DND-41 (cell line): ENCODE measurements around the gene ABCC4.

ENCODE experiments used
- ATAC-seq: fragments of 200-7000 bp; cut with Tn5 transposase; 3 replicates; pipeline ENCODE4 v1.9.1; 2021; ENCODE audit warnings: low read depth; ENCODE audit not compliant: insufficient read depth
- DNase-seq: peaks from one replicate; pipeline ENCODE4 v3.0.0-alpha.2; 2020
- H2AFZ ChIP-seq: 2 replicates; pipeline ENCODE4 v1.6.0; 2012; ENCODE audit warnings: low read depth, low read length
- H3K27ac ChIP-seq: 2 replicates; pipeline ENCODE4 v1.5.1; 2012; ENCODE audit warnings: low read length, inconsistent platforms
- H3K27me3 ChIP-seq: fragments of 200-600 bp; sonication (generic); 2 replicates; pipeline ENCODE4 v1.6.0; 2012; ENCODE audit warnings: low read length, mild to moderate bottlenecking, inconsistent platforms; ENCODE audit not compliant: insufficient read depth, poor library complexity
- H3K36me3 ChIP-seq: 2 replicates; pipeline ENCODE4 v1.5.1; 2012; ENCODE audit warnings: low read length, inconsistent platforms; ENCODE audit not compliant: insufficient read depth
- H3K4me1 ChIP-seq: 2 replicates; pipeline ENCODE4 v1.5.1; 2012; ENCODE audit warnings: mild to moderate bottlenecking, low read length; ENCODE audit not compliant: insufficient read depth
- H3K4me2 ChIP-seq: 2 replicates; pipeline ENCODE4 v1.6.0; 2012; ENCODE audit warnings: mild to moderate bottlenecking, moderate library complexity, low read length, inconsistent platforms; ENCODE audit not compliant: insufficient read depth
- H3K4me3 ChIP-seq, 2 experiments: fragments of 200-600 bp in 1 of 2; shearing (Covaris generic) in 1 of 2; 2 replicates each; pipeline ENCODE4 v1.5.1; 2012 to 2016; ENCODE audit warnings: inconsistent platforms in 2 of 2, low read length in 2 of 2, mild to moderate bottlenecking in 2 of 2, low read depth in 1 of 2, moderate library complexity in 1 of 2
- H3K79me2 ChIP-seq: 2 replicates; pipeline ENCODE4 v1.6.0; 2012; ENCODE audit warnings: low read length, inconsistent platforms; ENCODE audit not compliant: insufficient read depth
- H3K9ac ChIP-seq: 2 replicates; pipeline ENCODE4 v1.6.0; 2012; ENCODE audit warnings: low read depth, mild to moderate bottlenecking, inconsistent platforms, low read length, moderate library complexity
- H3K9me3 ChIP-seq: 2 replicates; pipeline ENCODE4 v1.5.1; 2012; ENCODE audit warnings: low read length, moderate library complexity, mild to moderate bottlenecking, inconsistent platforms; ENCODE audit not compliant: insufficient read depth, severe bottlenecking
- H4K20me1 ChIP-seq: 2 replicates; pipeline ENCODE4 v1.6.0; 2012; ENCODE audit warnings: low read length; ENCODE audit not compliant: insufficient read depth
- EZH2 ChIP-seq: IDR thresholded peaks from 3 replicates; pipeline ENCODE4 v1.6.1; 2012; ENCODE audit warnings: borderline replicate concordance, low read depth, mild to moderate bottlenecking, moderate library complexity, low read length, inconsistent platforms; ENCODE audit not compliant: severe bottlenecking
- TF ChIP-seq, protein P1 (sequence below): IDR thresholded peaks from 2 replicates; pipeline ENCODE4 v1.5.1; 2012; ENCODE audit warnings: borderline replicate concordance, low read length, moderate library complexity, mild to moderate bottlenecking; ENCODE audit not compliant: poor library complexity, severe bottlenecking; ENCODE audit errors: extremely low read depth

The ABCC4 gene

DNA sequence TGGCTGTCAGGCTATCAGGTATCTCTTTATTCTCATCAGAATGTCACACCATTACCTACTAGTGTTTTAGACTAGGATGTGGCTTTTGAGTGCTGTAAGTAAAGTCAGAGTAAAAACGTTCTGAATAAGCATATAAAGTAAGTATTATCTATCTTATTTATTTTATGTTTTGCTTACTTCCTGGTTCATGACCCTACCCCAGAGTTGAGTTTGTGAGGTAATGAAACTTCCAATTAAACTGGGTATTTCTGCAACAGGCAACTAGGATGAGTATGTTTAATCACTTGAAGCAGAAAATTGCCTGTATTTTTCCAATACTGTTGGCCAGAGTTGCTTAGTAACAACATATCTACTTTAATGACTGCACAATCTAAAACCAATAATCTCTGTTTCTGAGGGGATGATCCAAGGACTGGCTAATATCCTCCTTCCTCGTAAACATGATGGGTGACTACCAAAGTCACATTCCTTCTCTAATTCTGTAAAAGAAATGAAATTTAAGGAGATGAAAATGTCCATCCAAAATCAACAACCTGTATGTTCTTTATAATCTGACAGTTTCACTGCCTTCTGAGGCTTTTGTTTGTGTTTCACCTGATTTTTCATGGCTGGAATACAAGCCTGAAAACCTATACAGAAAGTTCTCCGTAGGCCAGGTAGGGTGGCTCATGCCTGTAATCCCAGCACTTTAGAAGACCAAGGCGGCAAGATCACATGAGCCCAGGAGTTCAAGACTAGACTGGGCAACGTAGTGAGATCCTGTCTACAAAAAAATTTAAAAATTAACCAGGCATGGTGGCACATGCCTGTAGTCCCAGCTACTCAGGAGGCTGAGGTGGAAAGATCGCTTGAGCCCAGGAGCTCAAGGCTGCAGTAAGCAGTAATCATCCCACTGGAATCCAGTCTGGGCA, 83.1 kb downstream of the ABCC4 start:
- H3K36me3 ChIP-seq = no peaks in the 10 kb centered on the region
- no peak overlapping the region for H3K27ac ChIP-seq
- no peaks in the 10 kb centered on the region for H3K79me2 ChIP-seq
- no peaks in the 10 kb centered on the region for H4K20me1 ChIP-seq
- H3K9ac ChIP-seq = no peak overlapping the region
- DNase-seq (no peak), ATAC-seq (no peak)
- H3K27me3 ChIP-seq = no peaks in the 10 kb centered on the region
- H3K4me3 ChIP-seq = no peak overlapping the region
- no peaks in the 10 kb centered on the region for H3K4me1 ChIP-seq
- H3K9me3 ChIP-seq = no peaks in the 10 kb centered on the region
- TF ChIP-seq, protein P1, sequence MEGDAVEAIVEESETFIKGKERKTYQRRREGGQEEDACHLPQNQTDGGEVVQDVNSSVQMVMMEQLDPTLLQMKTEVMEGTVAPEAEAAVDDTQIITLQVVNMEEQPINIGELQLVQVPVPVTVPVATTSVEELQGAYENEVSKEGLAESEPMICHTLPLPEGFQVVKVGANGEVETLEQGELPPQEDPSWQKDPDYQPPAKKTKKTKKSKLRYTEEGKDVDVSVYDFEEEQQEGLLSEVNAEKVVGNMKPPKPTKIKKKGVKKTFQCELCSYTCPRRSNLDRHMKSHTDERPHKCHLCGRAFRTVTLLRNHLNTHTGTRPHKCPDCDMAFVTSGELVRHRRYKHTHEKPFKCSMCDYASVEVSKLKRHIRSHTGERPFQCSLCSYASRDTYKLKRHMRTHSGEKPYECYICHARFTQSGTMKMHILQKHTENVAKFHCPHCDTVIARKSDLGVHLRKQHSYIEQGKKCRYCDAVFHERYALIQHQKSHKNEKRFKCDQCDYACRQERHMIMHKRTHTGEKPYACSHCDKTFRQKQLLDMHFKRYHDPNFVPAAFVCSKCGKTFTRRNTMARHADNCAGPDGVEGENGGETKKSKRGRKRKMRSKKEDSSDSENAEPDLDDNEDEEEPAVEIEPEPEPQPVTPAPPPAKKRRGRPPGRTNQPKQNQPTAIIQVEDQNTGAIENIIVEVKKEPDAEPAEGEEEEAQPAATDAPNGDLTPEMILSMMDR = no peak
- TF ChIP-seq EZH2 = no peak
- H3K4me2 ChIP-seq = no peak overlapping the region
- no peak overlapping the region for H2AFZ ChIP-seq

DNA sequence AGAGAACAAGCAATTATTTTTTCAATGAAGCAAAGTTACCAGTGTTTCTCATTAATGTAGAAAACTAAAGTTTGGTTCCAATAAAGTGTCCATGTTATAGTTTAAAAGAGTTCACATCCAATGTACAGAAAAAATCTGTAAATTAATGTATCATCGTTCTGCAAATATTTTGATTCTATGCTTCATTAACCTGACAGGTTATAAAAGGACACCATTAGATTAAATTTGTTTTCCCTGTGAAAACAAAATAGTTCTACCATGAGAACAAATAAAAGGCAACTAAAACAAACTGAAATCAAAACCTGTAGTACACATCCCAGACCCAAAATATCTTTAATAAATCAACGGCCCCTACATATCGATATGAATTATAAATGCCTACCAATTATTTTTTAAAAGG, 85.1 kb downstream of the ABCC4 start:
- Histone ChIP-seq H3K4me3 (no peak overlapping the region), H4K20me1 (no peaks in the 10 kb centered on the region), H2AFZ (no peak overlapping the region), H3K9me3 (no peaks in the 10 kb centered on the region), H3K4me2 (no peak overlapping the region), H3K4me1 (no peaks in the 10 kb centered on the region), H3K27me3 (no peaks in the 10 kb centered on the region), H3K36me3 (no peaks in the 10 kb centered on the region), H3K79me2 (no peaks in the 10 kb centered on the region), H3K9ac (no peak overlapping the region), H3K27ac (no peak overlapping the region)
- no peak for DNase-seq
- TF ChIP-seq EZH2 = no peak
- TF ChIP-seq, protein P1 = no peak
- ATAC-seq = no peak

DNA sequence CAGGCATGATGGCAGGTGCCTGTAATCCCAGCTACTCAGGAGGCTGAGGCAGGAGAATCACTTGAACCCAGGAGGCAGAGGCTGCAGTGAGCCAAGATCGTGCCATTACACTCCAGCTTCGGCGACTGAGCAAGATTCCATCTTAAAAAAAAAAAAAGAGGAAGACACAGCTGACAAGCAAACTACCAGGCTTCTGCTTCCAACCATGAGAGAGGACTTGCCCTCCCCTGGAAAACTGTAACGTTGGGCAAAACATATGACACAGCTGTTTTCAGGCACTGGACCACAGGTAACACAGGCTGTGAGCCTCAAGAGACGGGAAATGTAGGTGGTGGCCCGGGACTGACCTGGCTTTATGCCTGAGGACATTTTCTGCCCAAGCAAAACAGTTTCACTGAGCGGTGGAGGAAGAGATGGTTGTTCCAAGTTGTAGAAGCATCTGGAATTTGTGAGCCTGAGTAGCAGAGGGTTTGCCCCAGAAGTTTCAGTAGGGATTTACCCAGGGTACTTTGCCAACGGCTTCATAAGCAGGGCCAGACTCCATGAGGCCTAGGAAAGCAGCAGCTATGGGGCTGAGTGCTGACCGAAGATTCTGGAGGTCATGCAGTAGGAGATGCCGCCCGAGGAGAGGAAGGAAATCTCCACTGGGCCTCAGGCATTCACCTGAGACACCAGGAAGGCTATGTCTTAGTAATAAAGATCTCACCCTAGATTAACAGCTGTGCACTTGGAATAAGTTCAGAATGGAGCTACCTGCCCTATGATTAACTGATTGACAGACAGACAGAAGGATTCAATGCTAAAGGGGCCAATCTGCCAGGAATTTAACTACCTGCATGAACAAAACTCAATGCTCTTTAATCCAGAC, 88.0 kb downstream of the ABCC4 start:
- H3K27me3 ChIP-seq = no peaks in the 10 kb centered on the region
- ATAC-seq (no peak), DNase-seq (no peak)
- H3K4me2 ChIP-seq = no peak overlapping the region
- H3K79me2 ChIP-seq = no peaks in the 10 kb centered on the region
- H3K9ac ChIP-seq = no peak overlapping the region
- no peaks in the 10 kb centered on the region for H3K36me3 ChIP-seq
- no peak overlapping the region for H3K27ac ChIP-seq
- no peak for TF ChIP-seq EZH2
- TF ChIP-seq, protein P1 = no peak
- H3K9me3 ChIP-seq = no peaks in the 10 kb centered on the region
- H4K20me1 ChIP-seq = no peaks in the 10 kb centered on the region
- no peak overlapping the region for H3K4me3 ChIP-seq
- no peak overlapping the region for H2AFZ ChIP-seq
- H3K4me1 ChIP-seq = no peaks in the 10 kb centered on the region
